Mammary epithelial cell (primary cell): ENCODE data around the gene USP37.

Experiments
- CTCF ChIP-seq, 2 donors: IDR thresholded peaks in 1 of 2; conservative IDR thresholded peaks in 1 of 2; 2 replicates each; pipeline ENCODE4 v1.5.1; 2011 to 2012; ENCODE audit warnings: inconsistent platforms in 2 of 2, low read length in 2 of 2, mild to moderate bottlenecking in 2 of 2, control low read depth in 1 of 2, low read depth in 1 of 2; ENCODE audit not compliant: insufficient read depth in 1 of 2; ENCODE audit errors: extremely low read depth in 1 of 2
- EZH2 ChIP-seq: IDR thresholded peaks from 2 replicates; pipeline ENCODE4 v1.6.1; 2012; ENCODE audit warnings: low read length, inconsistent platforms, borderline replicate concordance

GRCh38 chr2:218540015-218540414, 28.1 kb downstream of the USP37 start:
- TF ChIP-seq CTCF (conservative IDR thresholded peaks at IDR 0.05 in 1 of 2, IDR thresholded peaks at IDR 0.05 in 1 of 2; ENCODE audit: extremely low read depth in 1 of 2, insufficient read depth in 1 of 2, low read depth in 1 of 2, low read length in 2 of 2), result no peak
- TF ChIP-seq EZH2, result no peak
